ENCODE measurements around the gene CNTLN. TPM values are rescaled to one million over a fixed set of nuclear protein-coding genes. Genes with fewer than 3 reads are reported as not detected.
A peak's percentile ranks its signal among the peaks of the same experiment; 100 is the strongest.
"Not testable (repeated sequence)": the region's sequence is repeated elsewhere in the genome, so short reads cannot be mapped to it uniquely, and the experiment has no call there.

Gene CNTLN
- total and polyA plus RNA-seq, 2 of the 13 experiments (the other 11 are each of a cell fraction or from before 2014, with no cell fraction given): 1.5 to 5.7 TPM

DNA sequence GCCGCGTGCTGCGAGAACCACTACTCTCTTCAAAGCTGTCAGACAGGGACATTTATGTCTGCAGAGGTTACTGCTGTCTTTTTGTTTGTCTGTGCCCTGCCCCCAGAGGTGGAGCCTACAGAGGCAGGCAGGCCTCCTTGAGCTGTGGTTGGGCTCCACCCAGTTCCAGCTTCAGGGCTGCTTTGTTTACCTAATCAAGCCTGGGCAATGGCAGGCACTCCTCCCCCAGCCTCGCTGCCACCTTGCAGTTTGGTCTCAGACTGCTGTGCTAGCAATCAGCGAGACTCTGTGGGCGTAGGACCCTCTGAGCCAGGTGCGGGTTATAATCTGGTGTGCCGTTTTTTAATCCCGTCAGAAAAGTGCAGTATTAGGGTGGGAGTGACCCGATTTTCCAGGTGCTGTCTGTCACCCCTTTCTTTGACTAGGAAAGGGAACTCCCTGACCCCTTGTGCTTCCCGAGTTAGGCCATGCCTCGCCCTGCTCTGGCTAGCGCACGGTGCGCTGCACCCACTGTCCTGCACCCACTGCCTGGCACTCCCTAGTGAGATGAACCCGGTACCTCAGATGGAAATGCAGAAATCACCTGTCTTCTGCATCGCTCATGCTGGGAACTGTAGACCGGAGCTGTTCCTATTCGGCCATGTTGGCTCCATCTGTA lies 133.8 kb downstream of the CNTLN start:
- H3K27ac ChIP-seq (ENCODE audit: extremely low read length, insufficient read depth, low read length); H2AFZ ChIP-seq (ENCODE audit: low read length); intact Hi-C loops (cut with micrococcal nuclease; ENCODE audit: unreplicated experiment); ATAC-seq; H3K4me1 ChIP-seq (ENCODE audit: insufficient read depth, low read length); H4K20me1 ChIP-seq (ENCODE audit: insufficient read depth, low read length); H3K36me3 ChIP-seq (replicated peaks in 1 of 2; ENCODE audit: control insufficient read depth in 1 of 2, insufficient read depth in 2 of 2, low read length in 2 of 2); BruUV-seq (replicated peaks); H3K27me3 ChIP-seq (ENCODE audit: control insufficient read depth in 1 of 2, insufficient read depth in 2 of 2, low read length in 2 of 2); in situ Hi-C loops (cut with HindIII; ENCODE audit: extremely low pct_ligation_motif_present, low pct_unique_long_range_greater_than_20kb); H3K9me3 ChIP-seq (ENCODE audit: low read length); H3K79me2 ChIP-seq (ENCODE audit: insufficient read depth, low read length); FAIRE-seq; TF ChIP-seq FOXA1 (IDR thresholded peaks at IDR 0.05): not testable (repeated sequence)
- H3K4me3 ChIP-seq (replicated peaks in 1 of 3; ENCODE audit: insufficient read depth in 1 of 3, low read depth in 2 of 3, low read length in 3 of 3): peak overlapping the region; percentile 42 to 52 (median 46); a peak in 4 of 6 replicates
- DNase-seq (ENCODE audit: low spot score): peak; percentile 19
- WGBS (ENCODE audit: low lambda C conversion rate): 29% methylated on average over 8 of the region's 19 CpGs
- ChIA-PET POLR2A (interaction anchor here (1.0 kb wide), 1 partner anchor 133 kb away, joined by 3 read pairs; no protein-coding TSS in a partner anchor), CTCF (ENCODE audit: low intra/inter-chr PET ratio, low total read pairs) (interaction anchor here (0.7 kb wide), 1 partner anchor 112 kb away, joined by 3 read pairs; no protein-coding TSS in a partner anchor)
- peak overlapping the region; percentile 39 for H3K9ac ChIP-seq (ENCODE audit: insufficient read depth, low read depth, low read length)
- TF ChIP-seq, protein P1, sequence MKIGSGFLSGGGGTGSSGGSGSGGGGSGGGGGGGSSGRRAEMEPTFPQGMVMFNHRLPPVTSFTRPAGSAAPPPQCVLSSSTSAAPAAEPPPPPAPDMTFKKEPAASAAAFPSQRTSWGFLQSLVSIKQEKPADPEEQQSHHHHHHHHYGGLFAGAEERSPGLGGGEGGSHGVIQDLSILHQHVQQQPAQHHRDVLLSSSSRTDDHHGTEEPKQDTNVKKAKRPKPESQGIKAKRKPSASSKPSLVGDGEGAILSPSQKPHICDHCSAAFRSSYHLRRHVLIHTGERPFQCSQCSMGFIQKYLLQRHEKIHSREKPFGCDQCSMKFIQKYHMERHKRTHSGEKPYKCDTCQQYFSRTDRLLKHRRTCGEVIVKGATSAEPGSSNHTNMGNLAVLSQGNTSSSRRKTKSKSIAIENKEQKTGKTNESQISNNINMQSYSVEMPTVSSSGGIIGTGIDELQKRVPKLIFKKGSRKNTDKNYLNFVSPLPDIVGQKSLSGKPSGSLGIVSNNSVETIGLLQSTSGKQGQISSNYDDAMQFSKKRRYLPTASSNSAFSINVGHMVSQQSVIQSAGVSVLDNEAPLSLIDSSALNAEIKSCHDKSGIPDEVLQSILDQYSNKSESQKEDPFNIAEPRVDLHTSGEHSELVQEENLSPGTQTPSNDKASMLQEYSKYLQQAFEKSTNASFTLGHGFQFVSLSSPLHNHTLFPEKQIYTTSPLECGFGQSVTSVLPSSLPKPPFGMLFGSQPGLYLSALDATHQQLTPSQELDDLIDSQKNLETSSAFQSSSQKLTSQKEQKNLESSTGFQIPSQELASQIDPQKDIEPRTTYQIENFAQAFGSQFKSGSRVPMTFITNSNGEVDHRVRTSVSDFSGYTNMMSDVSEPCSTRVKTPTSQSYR (CRISPR knock-in tag; IDR thresholded peaks at IDR 0.05; ENCODE audit: borderline replicate concordance): peak; percentile 57; the same call in 1 of the 2 replicates
- peak; percentile 22; the same call in 1 of the 2 replicates for TF ChIP-seq SP5 (CRISPR knock-in tag; IDR thresholded peaks at IDR 0.05; ENCODE audit: borderline replicate concordance, low read depth)
- TF ChIP-seq FOXA1 (CRISPR knock-in tag; IDR thresholded peaks at IDR 0.05): peak; percentile 72
- TF ChIP-seq SAP130 (CRISPR knock-in tag; IDR thresholded peaks at IDR 0.05; ENCODE audit: low read depth): 0 out of 2 replicates have a peak, but pooled peaks have one; percentile 17
- peak; percentile 21; the same call in 1 of the 2 replicates for TF ChIP-seq FOXA3 (CRISPR knock-in tag; IDR thresholded peaks at IDR 0.05)
- TF ChIP-seq ZMYM4 (CRISPR knock-in tag; IDR thresholded peaks at IDR 0.05): peak; percentile 51
- TF ChIP-seq GATAD2A (CRISPR knock-in tag; IDR thresholded peaks at IDR 0.05): 0 out of 2 replicates have a peak, but pooled peaks have one; percentile 14
- TF ChIP-seq, protein P2, sequence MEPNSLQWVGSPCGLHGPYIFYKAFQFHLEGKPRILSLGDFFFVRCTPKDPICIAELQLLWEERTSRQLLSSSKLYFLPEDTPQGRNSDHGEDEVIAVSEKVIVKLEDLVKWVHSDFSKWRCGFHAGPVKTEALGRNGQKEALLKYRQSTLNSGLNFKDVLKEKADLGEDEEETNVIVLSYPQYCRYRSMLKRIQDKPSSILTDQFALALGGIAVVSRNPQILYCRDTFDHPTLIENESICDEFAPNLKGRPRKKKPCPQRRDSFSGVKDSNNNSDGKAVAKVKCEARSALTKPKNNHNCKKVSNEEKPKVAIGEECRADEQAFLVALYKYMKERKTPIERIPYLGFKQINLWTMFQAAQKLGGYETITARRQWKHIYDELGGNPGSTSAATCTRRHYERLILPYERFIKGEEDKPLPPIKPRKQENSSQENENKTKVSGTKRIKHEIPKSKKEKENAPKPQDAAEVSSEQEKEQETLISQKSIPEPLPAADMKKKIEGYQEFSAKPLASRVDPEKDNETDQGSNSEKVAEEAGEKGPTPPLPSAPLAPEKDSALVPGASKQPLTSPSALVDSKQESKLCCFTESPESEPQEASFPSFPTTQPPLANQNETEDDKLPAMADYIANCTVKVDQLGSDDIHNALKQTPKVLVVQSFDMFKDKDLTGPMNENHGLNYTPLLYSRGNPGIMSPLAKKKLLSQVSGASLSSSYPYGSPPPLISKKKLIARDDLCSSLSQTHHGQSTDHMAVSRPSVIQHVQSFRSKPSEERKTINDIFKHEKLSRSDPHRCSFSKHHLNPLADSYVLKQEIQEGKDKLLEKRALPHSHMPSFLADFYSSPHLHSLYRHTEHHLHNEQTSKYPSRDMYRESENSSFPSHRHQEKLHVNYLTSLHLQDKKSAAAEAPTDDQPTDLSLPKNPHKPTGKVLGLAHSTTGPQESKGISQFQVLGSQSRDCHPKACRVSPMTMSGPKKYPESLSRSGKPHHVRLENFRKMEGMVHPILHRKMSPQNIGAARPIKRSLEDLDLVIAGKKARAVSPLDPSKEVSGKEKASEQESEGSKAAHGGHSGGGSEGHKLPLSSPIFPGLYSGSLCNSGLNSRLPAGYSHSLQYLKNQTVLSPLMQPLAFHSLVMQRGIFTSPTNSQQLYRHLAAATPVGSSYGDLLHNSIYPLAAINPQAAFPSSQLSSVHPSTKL (CRISPR knock-in tag; IDR thresholded peaks at IDR 0.05): peak; percentile 18; the same call in 1 of the 2 replicates
- TF ChIP-seq, protein P3, sequence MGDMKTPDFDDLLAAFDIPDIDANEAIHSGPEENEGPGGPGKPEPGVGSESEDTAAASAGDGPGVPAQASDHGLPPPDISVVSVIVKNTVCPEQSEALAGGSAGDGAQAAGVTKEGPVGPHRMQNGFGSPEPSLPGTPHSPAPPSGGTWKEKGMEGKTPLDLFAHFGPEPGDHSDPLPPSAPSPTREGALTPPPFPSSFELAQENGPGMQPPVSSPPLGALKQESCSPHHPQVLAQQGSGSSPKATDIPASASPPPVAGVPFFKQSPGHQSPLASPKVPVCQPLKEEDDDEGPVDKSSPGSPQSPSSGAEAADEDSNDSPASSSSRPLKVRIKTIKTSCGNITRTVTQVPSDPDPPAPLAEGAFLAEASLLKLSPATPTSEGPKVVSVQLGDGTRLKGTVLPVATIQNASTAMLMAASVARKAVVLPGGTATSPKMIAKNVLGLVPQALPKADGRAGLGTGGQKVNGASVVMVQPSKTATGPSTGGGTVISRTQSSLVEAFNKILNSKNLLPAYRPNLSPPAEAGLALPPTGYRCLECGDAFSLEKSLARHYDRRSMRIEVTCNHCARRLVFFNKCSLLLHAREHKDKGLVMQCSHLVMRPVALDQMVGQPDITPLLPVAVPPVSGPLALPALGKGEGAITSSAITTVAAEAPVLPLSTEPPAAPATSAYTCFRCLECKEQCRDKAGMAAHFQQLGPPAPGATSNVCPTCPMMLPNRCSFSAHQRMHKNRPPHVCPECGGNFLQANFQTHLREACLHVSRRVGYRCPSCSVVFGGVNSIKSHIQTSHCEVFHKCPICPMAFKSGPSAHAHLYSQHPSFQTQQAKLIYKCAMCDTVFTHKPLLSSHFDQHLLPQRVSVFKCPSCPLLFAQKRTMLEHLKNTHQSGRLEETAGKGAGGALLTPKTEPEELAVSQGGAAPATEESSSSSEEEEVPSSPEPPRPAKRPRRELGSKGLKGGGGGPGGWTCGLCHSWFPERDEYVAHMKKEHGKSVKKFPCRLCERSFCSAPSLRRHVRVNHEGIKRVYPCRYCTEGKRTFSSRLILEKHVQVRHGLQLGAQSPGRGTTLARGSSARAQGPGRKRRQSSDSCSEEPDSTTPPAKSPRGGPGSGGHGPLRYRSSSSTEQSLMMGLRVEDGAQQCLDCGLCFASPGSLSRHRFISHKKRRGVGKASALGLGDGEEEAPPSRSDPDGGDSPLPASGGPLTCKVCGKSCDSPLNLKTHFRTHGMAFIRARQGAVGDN (CRISPR knock-in tag; IDR thresholded peaks at IDR 0.05): peak; percentile 33
- peak; percentile 73; the same call in 1 of the 2 replicates for TF ChIP-seq ZNF292 (CRISPR knock-in tag; IDR thresholded peaks at IDR 0.05; ENCODE audit: borderline replicate concordance, low read depth)
- 0 out of 2 replicates have a peak, but pooled peaks have one; percentile 28 for TF ChIP-seq MTA1 (CRISPR knock-in tag; IDR thresholded peaks at IDR 0.05; ENCODE audit: borderline replicate concordance)
- TF ChIP-seq SALL1 (CRISPR knock-in tag; IDR thresholded peaks at IDR 0.05): peak; percentile 29; the same call in 1 of the 2 replicates
- peak overlapping the region; percentile 45; the same call in 1 of the 2 replicates for H3K4me2 ChIP-seq (ENCODE audit: low read depth, low read length)
